Small intestine (tissue), 7 donors: Measurements from ENCODE around the gene TMPRSS11D. TPM values are rescaled to one million over a fixed set of nuclear protein-coding genes. Genes with fewer than 3 reads are reported as not detected.

Source experiments
- DNase-seq, 2 donors: peaks; one replicate each; pipeline versions ENCODE4 v3.0.0 to v3.0.0-alpha.2; 2013
- FAIRE-seq: peaks from 2 replicates; lab custom pipeline; 2012; peaks lifted over from hg19 to GRCh38; lab: Jason Lieb, UNC
- H3K27ac ChIP-seq, 3 donors: one replicate each; pipeline ENCODE4 v1.5.1; 2013; ENCODE audit warnings: low read length in 2 of 3, mild to moderate bottlenecking in 2 of 3, control low read depth in 1 of 3, inconsistent platforms in 1 of 3, low read depth in 1 of 3, moderate library complexity in 1 of 3
- H3K27me3 ChIP-seq, 3 donors: one replicate each; pipeline ENCODE4 v1.6.1; 2013; ENCODE audit warnings: low read length in 3 of 3, inconsistent platforms in 1 of 3; ENCODE audit not compliant: control insufficient read depth in 3 of 3, insufficient read depth in 3 of 3
- H3K36me3 ChIP-seq, 3 donors: one replicate each; pipeline ENCODE4 v1.6.1; 2013; ENCODE audit warnings: low read length in 3 of 3, inconsistent platforms in 1 of 3, low read depth in 1 of 3, mild to moderate bottlenecking in 1 of 3, moderate library complexity in 1 of 3; ENCODE audit not compliant: control insufficient read depth in 3 of 3, insufficient read depth in 2 of 3
- H3K4me1 ChIP-seq, 3 donors: one replicate each; pipeline ENCODE4 v1.6.1; 2013; ENCODE audit warnings: low read length in 2 of 3, inconsistent platforms in 1 of 3, low read depth in 1 of 3, mild to moderate bottlenecking in 1 of 3, moderate library complexity in 1 of 3; ENCODE audit not compliant: control insufficient read depth in 3 of 3, insufficient read depth in 2 of 3
- H3K4me3 ChIP-seq, 3 donors: one replicate each; pipeline ENCODE4 v1.5.1; 2013; ENCODE audit warnings: low read length in 3 of 3, control low read depth in 1 of 3, inconsistent platforms in 1 of 3, low read depth in 1 of 3, mild to moderate bottlenecking in 1 of 3, moderate library complexity in 1 of 3
- H3K9me3 ChIP-seq, 2 donors: one replicate each; pipeline ENCODE4 v1.6.1; 2013; ENCODE audit warnings: low read depth in 1 of 2, low read length in 1 of 2; ENCODE audit not compliant: control insufficient read depth in 2 of 2, insufficient read depth in 1 of 2
- WGBS, 3 donors: extraction: QIAGEN DNeasy Blood & Tissue Kit; methylation state at CpG; one replicate each; pipeline ENCODE4 v1.1.7; 2013; 5-methylcytosine and 5-hydroxymethylcytosine counted together
- polyA plus RNA-seq, 4 donors: library from polyadenylated mRNA; stranded (reverse) in 3 of 4; unstranded in 1 of 4; fragments of 200-250 nt in 3 of 4; fragments of 120-200 nt in 1 of 4; gene quantifications; one replicate each; pipeline versions ENCODE4 v1.2.1 to v1.2.3, GENCODE V29; 2013
- donor health status: healthy with polysubstance abuse.
- donor health status: control.
- donor health status: control.
- donor health status: Bipolar disorder and iron deficiency.
- donor health status: healthy.

Gene TMPRSS11D
- polyA plus RNA-seq, 4 donors: 0.03 to 0.06 TPM; not detected in 2

GRCh38 chr4:67883458-67883857 lies 344 bp downstream of the TMPRSS11D start:
- FAIRE-seq: no peak
- H3K27ac ChIP-seq: no peak overlapping the region
- H3K4me1 ChIP-seq: peaks cover 0 to 2% (median 0%) of the 10 kb centered on the region in 3 donors
- H3K4me3 ChIP-seq: no peak overlapping the region
- no peak for DNase-seq
- WGBS, 3 donors: 66 to 71% (median 68%) methylated on average over 5 of the region's 5 CpGs
- H3K36me3 ChIP-seq: no peaks in the 10 kb centered on the region
- no peaks in the 10 kb centered on the region for H3K27me3 ChIP-seq
- no peaks in the 10 kb centered on the region for H3K9me3 ChIP-seq

DNA sequence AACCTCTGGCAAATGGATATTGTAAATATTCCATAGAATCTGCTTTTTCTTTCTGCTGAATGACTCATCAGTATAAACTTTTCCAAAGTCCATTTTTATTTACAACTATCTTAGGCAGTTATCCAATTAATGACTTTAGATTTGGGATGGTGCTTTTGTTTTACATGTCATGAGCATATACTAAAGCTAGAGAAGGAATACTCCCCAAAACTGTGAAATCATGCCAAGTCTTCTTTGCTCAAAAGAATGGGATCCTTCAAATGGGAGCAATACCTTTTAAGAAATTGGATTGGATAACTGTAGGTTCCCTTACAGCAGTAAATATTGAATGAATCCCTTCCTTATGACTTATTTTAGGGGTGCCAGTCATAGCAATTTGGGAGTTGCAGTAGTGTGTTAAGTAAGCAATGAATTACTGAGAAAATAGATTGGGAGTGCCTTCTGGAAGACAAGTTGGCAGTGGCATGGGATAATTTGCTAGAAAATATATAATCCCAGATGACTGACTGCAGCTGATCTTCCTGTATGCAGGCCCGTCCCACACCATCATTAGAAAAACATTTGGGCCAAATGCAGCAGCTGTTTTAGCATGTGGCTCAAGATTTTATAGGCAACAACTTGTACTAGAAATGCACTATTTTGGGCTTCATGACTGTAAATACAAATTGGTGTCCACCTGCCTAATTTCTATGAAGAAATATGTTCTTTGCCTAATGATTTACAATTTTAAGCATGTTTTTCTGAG lies 2.8 kb downstream of the TMPRSS11D start:
- FAIRE-seq: no peak

DNA sequence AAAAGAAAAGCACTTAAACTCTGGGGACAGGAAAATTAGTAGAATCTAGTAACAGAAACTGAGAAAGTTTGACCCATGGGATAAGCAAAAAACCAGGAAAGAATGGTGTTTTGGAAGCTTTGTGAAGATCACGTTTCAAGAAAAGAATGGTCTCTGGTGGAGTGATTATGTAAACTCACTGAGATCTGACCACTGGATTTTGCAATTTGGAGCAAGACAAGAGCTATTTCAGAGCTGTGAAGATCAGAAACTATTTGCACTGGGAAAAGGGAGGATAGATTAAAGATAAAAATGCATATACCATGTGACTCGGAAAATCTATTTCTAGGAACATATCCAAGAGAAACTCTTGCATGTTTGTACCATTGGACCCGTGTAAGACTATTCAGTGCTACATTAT lies 4.3 kb downstream of the TMPRSS11D start:
- 88 to 96% (median 89%) methylated on average over 3 of the region's 3 CpGs for WGBS, 3 donors
- H3K4me1 ChIP-seq: peaks cover 0 to 2% (median 0%) of the 10 kb centered on the region in 3 donors
- FAIRE-seq (no peak), DNase-seq (no peak)
- H3K36me3 ChIP-seq: no peaks in the 10 kb centered on the region
- no peaks in the 10 kb centered on the region for H3K27me3 ChIP-seq
- no peak overlapping the region for H3K4me3 ChIP-seq
- no peaks in the 10 kb centered on the region for H3K9me3 ChIP-seq
- H3K27ac ChIP-seq: no peak overlapping the region

More for the DNA sequence above, 2.8 kb downstream of the TMPRSS11D start:
- Histone ChIP-seq H3K27ac (no peak overlapping the region), H3K9me3 (no peaks in the 10 kb centered on the region), H3K27me3 (no peaks in the 10 kb centered on the region), H3K36me3 (no peaks in the 10 kb centered on the region), H3K4me3 (no peak overlapping the region), H3K4me1 (peaks cover 0 to 2% (median 0%) of the 10 kb centered on the region in 3 donors)
- DNase-seq: peak in 1 of 2 donors; percentile 18
- 57 to 58% (median 57%) methylated on average over 1 of the region's 1 CpG for WGBS, 3 donors

DNA sequence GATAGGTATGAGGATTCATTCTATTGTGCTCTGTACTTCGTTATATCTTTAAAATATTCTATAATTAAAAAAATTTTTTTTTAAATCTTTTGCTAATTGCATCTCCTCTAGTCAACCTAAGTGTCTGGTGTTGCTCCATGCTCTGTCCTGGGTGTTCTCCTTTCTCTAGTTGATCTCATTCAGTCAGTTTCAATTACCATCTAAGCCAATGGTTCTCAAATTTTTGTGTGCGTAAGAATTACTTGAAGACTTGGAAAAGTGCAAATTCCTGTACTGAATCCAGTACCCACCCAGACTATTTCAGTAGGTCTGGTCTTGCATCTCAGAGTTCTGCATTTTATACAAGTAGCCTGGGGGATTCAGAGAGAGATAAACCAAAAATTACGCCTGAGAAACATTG lies 6.7 kb downstream of the TMPRSS11D start:
- H3K27ac ChIP-seq: no peak overlapping the region
- FAIRE-seq (no peak), DNase-seq (no peak)
- H3K9me3 ChIP-seq: no peaks in the 10 kb centered on the region
- no peak overlapping the region for H3K4me3 ChIP-seq
- WGBS, 3 donors: 72 to 90% (median 89%) methylated on average over 3 of the region's 3 CpGs
- no peaks in the 10 kb centered on the region for H3K36me3 ChIP-seq
- H3K4me1 ChIP-seq: peaks cover 0 to 2% (median 0%) of the 10 kb centered on the region in 3 donors
- H3K27me3 ChIP-seq: no peaks in the 10 kb centered on the region

DNA sequence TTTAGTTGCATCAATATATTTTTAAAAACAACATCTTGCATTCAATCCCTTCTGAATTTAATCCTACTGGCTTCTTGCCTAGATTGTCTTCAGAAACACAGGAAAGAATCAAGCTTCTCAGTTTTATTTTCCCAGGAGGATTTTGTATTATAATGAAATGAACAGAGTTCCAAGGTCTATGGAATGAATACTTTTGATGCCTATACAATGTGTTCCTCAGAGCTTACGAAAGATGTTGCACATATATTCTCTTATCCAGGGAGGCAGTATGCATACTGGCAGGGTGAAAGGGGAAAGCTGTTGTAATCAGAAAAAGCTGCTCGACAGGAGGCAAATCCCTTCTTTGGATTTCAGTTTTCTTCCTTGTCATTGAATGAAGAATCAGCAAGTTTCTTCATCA lies 8.8 kb downstream of the TMPRSS11D start:
- no peaks in the 10 kb centered on the region for H3K9me3 ChIP-seq
- H3K4me3 ChIP-seq: no peak overlapping the region
- no peaks in the 10 kb centered on the region for H3K4me1 ChIP-seq
- H3K27me3 ChIP-seq: no peaks in the 10 kb centered on the region
- no peak overlapping the region for H3K27ac ChIP-seq
- DNase-seq (no peak), FAIRE-seq (no peak)
- no peaks in the 10 kb centered on the region for H3K36me3 ChIP-seq
- WGBS, 3 donors: 70 to 78% (median 72%) methylated on average over 2 of the region's 2 CpGs

DNA sequence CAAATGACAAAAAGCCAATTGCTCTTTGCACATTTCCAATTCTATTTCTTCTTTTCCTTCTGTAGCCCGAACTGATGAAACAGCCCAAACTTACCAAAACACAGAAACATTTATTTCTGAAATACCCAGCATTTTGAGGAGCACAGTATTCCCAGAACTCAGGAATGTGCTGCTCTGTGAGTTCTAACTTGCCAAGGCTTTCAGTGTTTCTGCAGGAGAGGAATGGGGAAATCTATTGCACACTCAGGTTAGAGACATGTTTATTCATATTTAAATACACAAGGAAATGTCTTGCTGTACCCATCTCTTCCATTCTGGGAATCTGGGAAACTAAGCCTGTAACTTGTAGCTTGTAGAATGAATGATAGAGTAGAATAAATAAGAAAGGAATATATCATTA lies 10.7 kb downstream of the TMPRSS11D start:
- Histone ChIP-seq H3K9me3 (no peaks in the 10 kb centered on the region), H3K27ac (no peak overlapping the region), H3K4me3 (no peak overlapping the region), H3K27me3 (no peaks in the 10 kb centered on the region), H3K36me3 (no peaks in the 10 kb centered on the region), H3K4me1 (no peaks in the 10 kb centered on the region)
- FAIRE-seq (no peak), DNase-seq (no peak)
- WGBS, 3 donors: 74 to 86% (median 75%) methylated on average over 1 of the region's 1 CpG

GRCh38 chr4:67871867-67872266 lies 11.9 kb downstream of the TMPRSS11D start:
- H3K27ac ChIP-seq: no peak overlapping the region
- H3K4me1 ChIP-seq: no peaks in the 10 kb centered on the region
- H3K27me3 ChIP-seq: no peaks in the 10 kb centered on the region
- no peak overlapping the region for H3K4me3 ChIP-seq
- H3K9me3 ChIP-seq: no peaks in the 10 kb centered on the region
- FAIRE-seq (no peak), DNase-seq (peak; percentile 11 to 58)
- H3K36me3 ChIP-seq: no peaks in the 10 kb centered on the region

DNA sequence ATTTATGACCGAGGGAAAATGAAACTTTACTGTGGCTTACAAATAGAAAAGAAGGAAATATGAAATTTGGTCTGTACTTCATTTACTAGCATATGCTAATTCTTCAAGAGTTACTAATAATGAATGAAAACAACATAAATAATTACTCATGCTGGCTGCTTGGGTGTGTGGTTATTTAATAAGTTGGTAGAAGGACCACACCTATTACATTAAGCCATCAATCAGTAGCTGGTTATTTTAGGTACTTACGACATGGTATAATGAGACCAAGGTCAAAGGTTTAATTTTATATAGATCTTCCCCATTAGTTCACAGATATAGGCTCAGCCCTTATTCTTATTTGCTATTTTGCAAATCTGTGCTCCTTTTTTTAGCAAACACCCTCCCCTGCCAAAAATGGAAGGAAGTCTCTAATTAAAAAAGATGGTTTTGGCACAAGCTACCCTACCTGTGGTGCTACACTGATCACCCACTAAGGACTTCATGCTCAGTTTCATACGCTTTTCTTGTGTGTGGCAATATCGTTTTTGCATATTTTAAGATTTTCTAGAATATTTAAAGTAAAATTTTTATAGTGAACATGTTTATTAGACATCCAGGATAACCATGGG lies 14.1 kb downstream of the TMPRSS11D start:
- Histone ChIP-seq H3K27me3 (no peaks in the 10 kb centered on the region), H3K27ac (no peak overlapping the region), H3K4me3 (no peak overlapping the region), H3K36me3 (no peaks in the 10 kb centered on the region), H3K9me3 (no peaks in the 10 kb centered on the region), H3K4me1 (no peaks in the 10 kb centered on the region)
- DNase-seq (no peak), FAIRE-seq (no peak)
- WGBS, 3 donors: 56 to 70% (median 63%) methylated on average over 4 of the region's 4 CpGs
